ENCODE measurements around the gene FAM200C.

- TF ChIP-seq ZNF274 (IDR thresholded peaks at IDR 0.05; ENCODE audit: low read depth, low read length) (no peak), YY1 (IDR thresholded peaks at IDR 0.05; ENCODE audit: insufficient read depth, insufficient read length) (no peak)
These were observed 21.9 kb upstream of the FAM200C start, which contains the start of gene PTTG1 for GRCh38 chr5:160421625-160422258.

Measured in NT2/D1 (cell line).